SU-DHL-6 (cell line): ENCODE results near the gene APOBEC2.

Experiments
- H2AFZ ChIP-seq: fragments of 200-600 bp; sonication (generic); 2 replicates; pipeline ENCODE4 v1.6.1; 2014; ENCODE audit warnings: low read depth, mild to moderate bottlenecking, moderate library complexity, mixed read lengths, antibody characterized with exemption, low read length; ENCODE audit not compliant: severe bottlenecking
- H3F3A ChIP-seq: fragments of 200-600 bp; shearing (Covaris generic); 2 replicates; pipeline ENCODE4 v1.6.0; 2016; ENCODE audit warnings: antibody characterized with exemption, mild to moderate bottlenecking; ENCODE audit not compliant: insufficient read depth
- H3K27ac ChIP-seq: fragments of 200-600 bp; sonication (generic); 2 replicates; pipeline ENCODE4 v1.5.1; 2016; ENCODE audit warnings: low read depth, mild to moderate bottlenecking, low read length, moderate library complexity, mixed read lengths
- H3K27me3 ChIP-seq: fragments of 200-600 bp; sonication (generic), shearing (Covaris generic); 2 replicates; pipeline ENCODE4 v1.6.0; 2014; ENCODE audit warnings: mild to moderate bottlenecking, low read length
- H3K36me3 ChIP-seq: fragments of 200-600 bp; sonication (generic); 2 replicates; pipeline ENCODE4 v1.6.1; 2014; ENCODE audit warnings: mild to moderate bottlenecking, low read length, mixed read lengths
- H3K4me2 ChIP-seq: fragments of 300-600, 200-600 bp; shearing (Covaris generic), sonication (generic); 2 replicates; pipeline ENCODE4 v1.6.0; 2014; ENCODE audit warnings: low read length, low read depth, mild to moderate bottlenecking; ENCODE audit not compliant: poor library complexity, severe bottlenecking
- H3K4me3 ChIP-seq: fragments of 200-600 bp; sonication (generic); 2 replicates; pipeline ENCODE4 v1.5.1; 2014; ENCODE audit warnings: antibody characterized with exemption, low read length, mild to moderate bottlenecking, mixed read lengths; ENCODE audit not compliant: insufficient read depth, poor library complexity, severe bottlenecking
- H3K79me2 ChIP-seq: fragments of 200-600 bp; sonication (generic); 2 replicates; pipeline ENCODE4 v1.6.1; 2014; ENCODE audit warnings: mild to moderate bottlenecking, low read length, moderate library complexity; ENCODE audit not compliant: insufficient read depth
- H3K9ac ChIP-seq: fragments of 200-600 bp; sonication (generic); 2 replicates; pipeline ENCODE4 v1.7.0; 2014; ENCODE audit warnings: mild to moderate bottlenecking, low read length
- H3K9me2 ChIP-seq: fragments of 200-600 bp; sonication (generic); replicated peaks from 2 replicates; pipeline ENCODE4 v1.6.1; 2014; ENCODE audit warnings: low read length; ENCODE audit not compliant: insufficient read depth
- H3K9me3 ChIP-seq: fragments of 200-600 bp; sonication (generic); 2 replicates; pipeline ENCODE4 v1.6.1; 2014; ENCODE audit warnings: low read length, mixed read lengths; ENCODE audit not compliant: insufficient read depth
- H4K20me1 ChIP-seq: fragments of 200-600 bp; sonication (generic); 2 replicates; pipeline ENCODE4 v1.6.1; 2014; ENCODE audit warnings: low read depth, mild to moderate bottlenecking, antibody characterized with exemption, low read length, moderate library complexity, mixed read lengths
- EZH2phosphoT487 ChIP-seq: fragments of 200-600 bp; sonication (generic), shearing (Covaris generic); conservative IDR thresholded peaks from 2 replicates; pipeline ENCODE4 v1.6.1; 2018; ENCODE audit warnings: mild to moderate bottlenecking, antibody characterized with exemption, low read length, moderate library complexity, mixed read lengths
- TF ChIP-seq, protein P1 (sequence below): fragments of 200-600 bp; sonication (generic); IDR thresholded peaks from one replicate; pipeline ENCODE4 v1.5.1; 2017; ENCODE audit warnings: antibody characterized with exemption, mild to moderate bottlenecking, low read length, moderate library complexity; ENCODE audit not compliant: insufficient read depth, poor library complexity, severe bottlenecking

APOBEC2 gene

DNA sequence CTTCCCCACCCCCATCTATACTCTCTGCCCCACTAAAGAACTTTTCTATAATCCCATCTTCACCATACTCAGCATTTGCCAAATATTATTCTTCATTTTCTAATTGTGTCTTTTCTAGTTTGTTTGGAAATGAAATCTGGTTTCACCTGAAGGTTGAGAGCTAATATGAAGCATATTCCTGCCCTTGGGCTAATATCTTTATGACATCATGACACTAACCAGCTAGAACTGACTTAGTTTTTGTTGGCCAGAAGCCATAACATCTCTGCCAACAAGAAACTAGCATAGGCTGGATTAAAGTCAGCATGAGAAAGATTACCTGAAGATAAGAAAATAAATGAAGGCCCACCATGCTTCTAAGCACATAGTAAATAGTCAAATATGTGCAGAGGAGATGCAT lies 30.7 kb upstream of the APOBEC2 start:
- Histone ChIP-seq H3K4me3 (no peak overlapping the region), H3K9ac (no peak overlapping the region), H4K20me1 (no peaks in the 10 kb centered on the region), H3K4me2 (no peak overlapping the region), H3K36me3 (no peaks in the 10 kb centered on the region), H3K27me3 (no peaks in the 10 kb centered on the region), H3F3A (no peaks in the 10 kb centered on the region), H3K9me3 (no peaks in the 10 kb centered on the region), H2AFZ (no peak overlapping the region), H3K9me2 (no peaks in the 10 kb centered on the region), H3K79me2 (no peaks in the 10 kb centered on the region), H3K27ac (no peak overlapping the region)
- TF ChIP-seq EZH2phosphoT487 = no peak
- TF ChIP-seq, protein P1, sequence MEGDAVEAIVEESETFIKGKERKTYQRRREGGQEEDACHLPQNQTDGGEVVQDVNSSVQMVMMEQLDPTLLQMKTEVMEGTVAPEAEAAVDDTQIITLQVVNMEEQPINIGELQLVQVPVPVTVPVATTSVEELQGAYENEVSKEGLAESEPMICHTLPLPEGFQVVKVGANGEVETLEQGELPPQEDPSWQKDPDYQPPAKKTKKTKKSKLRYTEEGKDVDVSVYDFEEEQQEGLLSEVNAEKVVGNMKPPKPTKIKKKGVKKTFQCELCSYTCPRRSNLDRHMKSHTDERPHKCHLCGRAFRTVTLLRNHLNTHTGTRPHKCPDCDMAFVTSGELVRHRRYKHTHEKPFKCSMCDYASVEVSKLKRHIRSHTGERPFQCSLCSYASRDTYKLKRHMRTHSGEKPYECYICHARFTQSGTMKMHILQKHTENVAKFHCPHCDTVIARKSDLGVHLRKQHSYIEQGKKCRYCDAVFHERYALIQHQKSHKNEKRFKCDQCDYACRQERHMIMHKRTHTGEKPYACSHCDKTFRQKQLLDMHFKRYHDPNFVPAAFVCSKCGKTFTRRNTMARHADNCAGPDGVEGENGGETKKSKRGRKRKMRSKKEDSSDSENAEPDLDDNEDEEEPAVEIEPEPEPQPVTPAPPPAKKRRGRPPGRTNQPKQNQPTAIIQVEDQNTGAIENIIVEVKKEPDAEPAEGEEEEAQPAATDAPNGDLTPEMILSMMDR = no peak

DNA sequence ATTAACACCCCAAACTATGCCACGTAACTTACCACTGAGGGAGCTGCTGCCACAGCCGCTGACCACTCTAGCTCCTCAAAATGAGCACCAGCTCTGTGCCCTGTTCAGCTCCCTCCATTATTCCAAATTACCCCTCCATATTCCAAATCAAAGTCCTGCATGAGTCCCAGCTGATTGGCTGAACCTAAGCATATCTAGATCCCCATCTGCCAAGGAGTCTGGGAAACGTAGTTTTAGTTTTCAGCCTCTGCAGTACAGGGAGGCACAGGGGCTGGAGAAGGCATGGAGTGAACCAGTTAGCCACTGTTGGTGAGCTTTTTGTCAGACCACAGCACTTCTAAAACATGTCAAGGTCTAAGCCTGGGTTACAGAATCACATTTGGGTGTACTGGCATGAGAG lies 29.9 kb upstream of the APOBEC2 start:
- H2AFZ ChIP-seq = no peak overlapping the region

DNA sequence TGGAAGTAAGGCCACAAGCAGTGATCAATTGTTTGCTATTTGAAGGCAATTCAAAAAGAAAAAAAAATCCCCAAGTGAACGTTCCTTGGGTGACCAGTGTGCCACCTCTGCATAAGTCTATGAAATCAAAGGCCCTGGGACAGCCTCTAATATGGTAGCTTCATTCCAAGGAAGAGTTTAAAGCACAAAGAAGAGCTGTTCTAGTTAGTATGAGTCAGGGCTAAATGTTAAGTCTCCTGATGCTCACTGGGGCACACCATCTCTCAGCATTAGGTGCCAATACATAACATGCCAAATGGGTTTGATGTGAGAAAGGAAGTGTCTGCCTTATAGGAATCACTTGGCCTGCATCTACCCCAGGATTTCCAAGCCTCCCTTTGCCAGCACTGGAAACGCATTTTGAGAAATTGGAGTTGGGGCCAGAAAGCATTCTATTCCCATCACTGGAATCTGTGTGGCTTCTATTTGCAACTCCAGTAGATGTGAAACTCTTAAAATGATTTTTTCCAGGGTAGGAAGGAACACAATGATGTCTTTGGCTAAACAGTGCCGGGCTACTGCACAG lies 27.0 kb upstream of the APOBEC2 start:
- no peaks in the 10 kb centered on the region for H3K9me3 ChIP-seq
- H3K9me2 ChIP-seq = no peaks in the 10 kb centered on the region
- no peaks in the 10 kb centered on the region for H3K79me2 ChIP-seq
- H4K20me1 ChIP-seq = no peaks in the 10 kb centered on the region
- H3K27ac ChIP-seq = no peak overlapping the region
- no peaks in the 10 kb centered on the region for H3K36me3 ChIP-seq
- H3F3A ChIP-seq = no peaks in the 10 kb centered on the region
- H3K4me3 ChIP-seq = no peak overlapping the region
- H3K4me2 ChIP-seq = no peak overlapping the region
- no peaks in the 10 kb centered on the region for H3K27me3 ChIP-seq
- H3K9ac ChIP-seq = no peak overlapping the region
- TF ChIP-seq, protein P1 = no peak
- no peak for TF ChIP-seq EZH2phosphoT487
- no peak overlapping the region for H2AFZ ChIP-seq

More for the DNA sequence above, 29.9 kb upstream of the APOBEC2 start:
- Histone ChIP-seq H3K4me2 (no peak overlapping the region), H4K20me1 (no peaks in the 10 kb centered on the region), H3K9me3 (no peaks in the 10 kb centered on the region), H3K4me3 (no peak overlapping the region), H3K9ac (no peak overlapping the region), H3K79me2 (no peaks in the 10 kb centered on the region), H3F3A (no peaks in the 10 kb centered on the region), H3K9me2 (no peaks in the 10 kb centered on the region), H3K36me3 (no peaks in the 10 kb centered on the region), H3K27me3 (no peaks in the 10 kb centered on the region), H3K27ac (no peak overlapping the region)
- TF ChIP-seq, protein P1 = no peak
- no peak for TF ChIP-seq EZH2phosphoT487
